Nephron progenitor cell (in vitro differentiated cells): ENCODE results near the gene RAMP1.
A peak's percentile ranks its signal among the peaks of the same experiment; 100 is the strongest.

Experiments used
- DNase-seq: peaks from one replicate; pipeline ENCODE4 v3.0.0; 2021
- H3K27ac Mint-ChIP-seq: 2 replicates; pipeline ENCODE4 v1.8.0; 2021; ENCODE audit warnings: mild to moderate bottlenecking, moderate library complexity, mixed read lengths
- H3K27me3 Mint-ChIP-seq: 2 replicates; pipeline ENCODE4 v1.8.0; 2021; ENCODE audit warnings: mild to moderate bottlenecking, low read depth, mixed read lengths; ENCODE audit not compliant: poor library complexity
- H3K36me3 Mint-ChIP-seq: 2 replicates; pipeline ENCODE4 v1.8.0; 2021; ENCODE audit warnings: low read depth, mixed read lengths
- H3K4me1 Mint-ChIP-seq: 2 replicates; pipeline ENCODE4 v1.8.0; 2021; ENCODE audit warnings: mixed read lengths
- H3K4me3 Mint-ChIP-seq: 2 replicates; pipeline ENCODE4 v1.8.0; 2021; ENCODE audit warnings: mild to moderate bottlenecking, moderate library complexity, mixed read lengths
- H3K9me3 Mint-ChIP-seq: 2 replicates; pipeline ENCODE4 v1.8.0; 2021; ENCODE audit warnings: mild to moderate bottlenecking, moderate library complexity, mixed read lengths
- TF ChIP-seq, protein P1 (sequence below): fragments of 200-600 bp; sonication (generic); IDR thresholded peaks from 2 replicates; pipeline ENCODE4 v1.5.0; 2021; ENCODE audit warnings: antibody characterized with exemption

RAMP1 gene

DNA sequence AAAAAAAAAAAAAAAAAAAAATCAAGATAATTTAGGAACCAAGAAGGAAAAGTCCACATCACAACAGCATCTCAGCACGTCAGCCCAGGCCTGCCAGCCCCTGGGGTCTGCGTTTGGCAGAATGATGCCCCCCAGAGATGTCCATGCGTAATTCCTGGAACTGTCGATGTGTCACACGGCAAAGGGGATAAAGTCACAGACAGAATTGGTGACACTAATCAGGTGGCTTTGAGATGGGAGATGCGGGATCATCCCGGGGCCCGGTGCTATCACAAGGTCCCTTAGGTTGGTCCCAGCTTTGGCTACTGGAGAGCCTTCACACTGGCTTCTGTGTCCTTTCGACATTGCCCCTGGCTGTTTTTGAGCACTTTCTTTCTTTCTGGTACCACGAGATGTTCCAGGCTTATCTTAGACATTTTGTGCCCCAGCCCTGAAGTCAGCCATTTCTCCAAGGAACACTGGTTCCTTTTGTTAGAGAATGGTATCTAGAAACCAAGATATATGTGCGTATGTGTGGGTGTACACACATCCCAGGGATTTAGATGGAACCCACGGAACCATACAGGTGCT, 20.7 kb downstream of the RAMP1 start:
- peaks cover 23% of the 10 kb centered on the region for H3K4me1 Mint-ChIP-seq
- no peaks in the 10 kb centered on the region for H3K9me3 Mint-ChIP-seq
- H3K27me3 Mint-ChIP-seq: peaks cover 9% of the 10 kb centered on the region
- H3K27ac Mint-ChIP-seq: no peak overlapping the region
- TF ChIP-seq, protein P1, sequence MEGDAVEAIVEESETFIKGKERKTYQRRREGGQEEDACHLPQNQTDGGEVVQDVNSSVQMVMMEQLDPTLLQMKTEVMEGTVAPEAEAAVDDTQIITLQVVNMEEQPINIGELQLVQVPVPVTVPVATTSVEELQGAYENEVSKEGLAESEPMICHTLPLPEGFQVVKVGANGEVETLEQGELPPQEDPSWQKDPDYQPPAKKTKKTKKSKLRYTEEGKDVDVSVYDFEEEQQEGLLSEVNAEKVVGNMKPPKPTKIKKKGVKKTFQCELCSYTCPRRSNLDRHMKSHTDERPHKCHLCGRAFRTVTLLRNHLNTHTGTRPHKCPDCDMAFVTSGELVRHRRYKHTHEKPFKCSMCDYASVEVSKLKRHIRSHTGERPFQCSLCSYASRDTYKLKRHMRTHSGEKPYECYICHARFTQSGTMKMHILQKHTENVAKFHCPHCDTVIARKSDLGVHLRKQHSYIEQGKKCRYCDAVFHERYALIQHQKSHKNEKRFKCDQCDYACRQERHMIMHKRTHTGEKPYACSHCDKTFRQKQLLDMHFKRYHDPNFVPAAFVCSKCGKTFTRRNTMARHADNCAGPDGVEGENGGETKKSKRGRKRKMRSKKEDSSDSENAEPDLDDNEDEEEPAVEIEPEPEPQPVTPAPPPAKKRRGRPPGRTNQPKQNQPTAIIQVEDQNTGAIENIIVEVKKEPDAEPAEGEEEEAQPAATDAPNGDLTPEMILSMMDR: no peak
- no peaks in the 10 kb centered on the region for H3K36me3 Mint-ChIP-seq
- DNase-seq: no peak
- no peak overlapping the region for H3K4me3 Mint-ChIP-seq

DNA sequence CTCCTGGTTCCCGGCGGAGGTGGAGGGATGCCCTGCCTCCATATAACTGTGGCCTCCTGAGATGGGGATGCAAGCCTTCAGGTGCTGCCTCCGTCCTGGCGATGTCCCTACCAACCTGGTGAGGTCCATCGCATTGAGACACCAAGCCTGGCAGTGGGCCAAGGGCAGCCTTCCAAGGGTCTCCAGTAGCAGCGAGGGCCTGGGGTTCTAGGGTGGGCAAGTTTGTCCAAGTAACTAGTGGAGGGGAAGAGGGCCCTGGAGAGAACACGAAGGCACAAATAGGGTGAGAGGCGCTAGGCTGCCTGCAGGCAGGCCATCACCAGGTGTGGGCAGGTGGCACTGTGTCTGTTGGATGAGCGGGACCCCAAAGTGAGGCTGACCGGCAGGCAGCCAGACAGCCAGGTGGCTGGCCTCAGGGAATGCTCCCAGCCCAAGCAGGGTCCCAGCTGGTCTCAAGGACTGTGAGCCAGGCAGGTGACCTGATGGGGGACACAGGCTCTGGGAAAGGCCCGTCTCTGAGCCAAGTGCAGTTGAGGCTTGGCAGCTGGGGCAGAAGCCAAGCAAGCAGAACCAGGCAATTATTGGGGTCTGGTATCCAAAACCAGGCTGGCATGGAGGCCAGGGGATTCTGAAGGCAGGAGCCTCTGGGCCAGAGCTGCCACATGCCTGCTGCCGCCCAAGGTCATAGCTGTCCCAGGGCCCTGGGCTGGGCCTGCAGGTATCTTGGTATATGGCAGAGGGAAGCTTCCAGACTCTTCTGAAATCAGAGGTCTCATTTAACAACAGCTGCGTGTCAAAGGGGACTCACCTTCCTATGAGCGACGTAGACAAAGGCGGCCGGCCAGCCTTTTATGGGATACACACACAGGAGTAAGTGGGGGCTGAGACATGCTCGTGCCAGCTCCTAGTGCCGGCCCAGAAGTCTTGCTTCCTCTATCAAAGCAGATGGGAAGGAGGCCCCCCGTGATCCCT, 23.4 kb downstream of the RAMP1 start:
- H3K4me1 Mint-ChIP-seq: peaks cover 40% of the 10 kb centered on the region
- no peaks in the 10 kb centered on the region for H3K9me3 Mint-ChIP-seq
- peaks cover 2% of the 10 kb centered on the region for H3K27me3 Mint-ChIP-seq
- no peak for DNase-seq
- H3K36me3 Mint-ChIP-seq: no peaks in the 10 kb centered on the region
- H3K4me3 Mint-ChIP-seq: peak overlapping the region; percentile 47
- TF ChIP-seq, protein P1: no peak
- H3K27ac Mint-ChIP-seq: no peak overlapping the region

DNA sequence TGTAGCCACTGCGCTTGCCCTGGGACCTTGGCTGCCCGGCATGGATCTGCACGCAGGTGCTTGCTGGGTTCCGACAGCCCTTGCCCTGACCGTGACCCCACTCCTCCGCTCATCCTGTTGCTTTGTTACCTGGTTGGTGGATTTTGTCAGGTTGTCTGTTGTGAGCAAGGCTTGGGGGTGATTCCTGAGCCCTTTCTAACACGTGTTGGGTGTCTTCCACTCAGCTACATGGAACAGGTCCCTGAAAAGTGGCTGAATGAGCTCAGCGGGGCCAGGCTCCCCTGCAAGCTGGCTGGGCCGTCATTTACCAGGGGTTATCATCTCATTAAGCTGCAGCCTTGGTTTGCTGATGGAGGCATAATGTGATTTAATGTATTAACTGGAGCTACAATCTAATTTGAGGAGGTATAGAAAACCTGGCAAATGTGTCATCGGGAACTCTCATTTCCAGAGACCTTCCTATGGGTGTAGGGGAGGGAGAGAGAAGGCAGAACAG, 24.6 kb downstream of the RAMP1 start:
- H3K4me1 Mint-ChIP-seq: peaks cover 37% of the 10 kb centered on the region
- peaks cover 2% of the 10 kb centered on the region for H3K27me3 Mint-ChIP-seq
- DNase-seq: no peak
- TF ChIP-seq, protein P1: no peak
- peak overlapping the region; percentile 74 for H3K27ac Mint-ChIP-seq
- H3K36me3 Mint-ChIP-seq: no peaks in the 10 kb centered on the region
- H3K9me3 Mint-ChIP-seq: no peaks in the 10 kb centered on the region
- no peak overlapping the region for H3K4me3 Mint-ChIP-seq

DNA sequence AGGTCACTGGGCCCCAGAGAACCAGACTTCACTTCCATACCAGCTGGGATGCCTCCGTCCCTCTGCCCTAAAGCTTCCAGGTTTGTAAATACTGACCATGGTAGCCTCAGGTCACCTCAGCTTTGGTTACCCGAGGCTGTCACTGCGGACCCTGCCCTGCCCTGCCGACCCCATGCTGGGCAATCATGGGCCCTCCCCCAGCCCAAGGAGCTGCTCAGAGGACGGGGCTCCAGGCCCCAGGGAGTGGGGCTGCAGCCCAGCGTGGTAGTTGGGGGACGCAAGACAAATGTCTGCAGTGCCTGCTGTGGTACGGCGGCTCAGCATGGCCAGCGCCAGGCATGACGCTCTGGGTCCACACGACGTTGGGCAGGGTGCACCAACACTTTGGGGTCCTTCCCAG, 25.3 kb downstream of the RAMP1 start:
- H3K9me3 Mint-ChIP-seq: no peaks in the 10 kb centered on the region
- no peak overlapping the region for H3K4me3 Mint-ChIP-seq
- no peak overlapping the region for H3K27ac Mint-ChIP-seq
- H3K36me3 Mint-ChIP-seq: no peaks in the 10 kb centered on the region
- TF ChIP-seq, protein P1: no peak
- H3K4me1 Mint-ChIP-seq: peaks cover 37% of the 10 kb centered on the region
- peaks cover 2% of the 10 kb centered on the region for H3K27me3 Mint-ChIP-seq
- no peak for DNase-seq

DNA sequence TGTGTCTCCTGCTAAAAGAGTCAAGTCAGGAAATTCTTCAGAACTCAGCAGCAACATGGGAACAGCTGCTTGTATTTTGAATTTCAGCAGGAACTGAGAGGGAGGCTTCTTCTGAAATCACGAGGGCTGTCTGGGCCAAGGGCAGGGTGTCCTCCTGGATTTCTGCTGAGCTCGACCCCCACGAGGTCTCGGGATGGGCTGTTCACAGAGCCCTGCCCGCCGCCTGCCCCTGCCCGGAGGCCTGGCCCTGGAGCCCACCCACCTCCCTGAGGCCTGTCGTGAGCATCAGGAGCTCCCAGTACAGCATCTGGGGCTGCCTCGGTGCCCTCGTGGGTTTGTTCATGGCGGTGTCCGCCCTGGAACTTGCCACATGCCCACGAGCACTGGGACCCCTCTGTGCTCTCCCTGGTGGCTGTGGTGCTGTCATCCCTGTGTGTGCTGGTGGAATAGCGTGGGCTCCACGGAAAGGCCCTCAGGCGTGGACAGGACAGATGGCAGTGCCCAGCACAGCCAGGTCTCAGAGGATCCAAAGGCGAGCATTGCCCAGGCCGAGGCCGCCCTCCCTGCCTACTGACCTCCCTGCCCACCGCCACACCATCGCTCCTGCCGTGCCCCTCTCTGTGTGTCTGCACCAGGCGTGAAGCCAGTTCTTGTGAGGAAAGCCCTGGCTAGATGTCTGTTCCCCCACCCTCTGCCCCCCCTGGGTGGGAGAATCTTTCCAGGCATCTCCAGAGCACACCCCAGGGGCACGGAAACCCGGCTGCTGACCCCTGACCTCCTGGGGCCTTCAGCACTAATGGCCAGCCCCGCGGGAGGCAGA, 25.9 kb downstream of the RAMP1 start:
- peaks cover 37% of the 10 kb centered on the region for H3K4me1 Mint-ChIP-seq
- peak; percentile 36 for DNase-seq
- no peaks in the 10 kb centered on the region for H3K9me3 Mint-ChIP-seq
- TF ChIP-seq, protein P1: no peak
- no peaks in the 10 kb centered on the region for H3K36me3 Mint-ChIP-seq
- H3K27ac Mint-ChIP-seq: no peak overlapping the region
- H3K4me3 Mint-ChIP-seq: no peak overlapping the region
- H3K27me3 Mint-ChIP-seq: peaks cover 2% of the 10 kb centered on the region
